Prostate gland (tissue), 2 donors: ENCODE measurements around the gene WDR90.

Source experiments
- CTCF ChIP-seq, 4 experiments: fragments of 200-600 bp in 2 of 4; fragments of 450-650 bp in 2 of 4; sonication (generic) in 2 of 4; IDR thresholded peaks; 1 replicate in 3 of 4; 2 replicates in 1 of 4; pipeline ENCODE4 v1.5.1; 2016 to 2019; ENCODE audit warnings: antibody characterized with exemption in 4 of 4, mild to moderate bottlenecking in 2 of 4, moderate library complexity in 2 of 4
- POLR2A ChIP-seq: fragments of 450-650 bp; IDR thresholded peaks from one replicate; pipeline ENCODE4 v1.6.1; 2016; ENCODE audit warnings: antibody characterized with exemption, mild to moderate bottlenecking

DNA sequence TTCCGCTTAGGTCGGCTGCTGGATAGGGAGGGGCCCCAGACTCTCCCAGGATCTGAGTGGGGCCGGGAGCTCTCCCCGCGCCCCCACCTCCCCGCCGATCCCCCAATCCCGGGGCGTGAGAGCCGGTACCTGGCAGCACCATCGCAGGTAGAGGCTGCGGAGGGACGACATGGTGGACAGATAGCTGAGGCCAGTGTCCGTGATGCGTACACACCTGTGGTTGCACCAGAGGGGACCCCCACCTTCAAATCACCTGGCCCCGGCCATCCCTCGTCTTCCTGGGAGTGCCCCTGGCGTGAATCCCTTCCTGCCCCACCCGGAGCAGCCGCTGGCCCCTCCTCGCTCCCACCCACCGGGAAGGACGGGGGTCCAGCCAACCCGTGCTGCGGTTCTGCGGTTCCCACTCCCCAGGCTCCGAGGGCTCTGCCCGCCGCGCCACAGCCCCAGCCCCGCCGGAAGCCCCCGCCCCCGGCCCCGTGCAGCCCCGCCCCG, 45.7 kb downstream of the WDR90 start:
- TF ChIP-seq CTCF (IDR thresholded peaks at IDR 0.05) (no peak), POLR2A (no peak)
